ENCODE measurements around the gene RNF19B. TPM values are rescaled to one million over a fixed set of nuclear protein-coding genes. Genes with fewer than 3 reads are reported as not detected.
A peak's percentile ranks its signal among the peaks of the same experiment; 100 is the strongest.

Gene RNF19B
- total and polyA plus RNA-seq, 2 of the 13 experiments (the other 11 are each of a cell fraction or from before 2014, with no cell fraction given): 15.3 to 22.5 TPM

DNA sequence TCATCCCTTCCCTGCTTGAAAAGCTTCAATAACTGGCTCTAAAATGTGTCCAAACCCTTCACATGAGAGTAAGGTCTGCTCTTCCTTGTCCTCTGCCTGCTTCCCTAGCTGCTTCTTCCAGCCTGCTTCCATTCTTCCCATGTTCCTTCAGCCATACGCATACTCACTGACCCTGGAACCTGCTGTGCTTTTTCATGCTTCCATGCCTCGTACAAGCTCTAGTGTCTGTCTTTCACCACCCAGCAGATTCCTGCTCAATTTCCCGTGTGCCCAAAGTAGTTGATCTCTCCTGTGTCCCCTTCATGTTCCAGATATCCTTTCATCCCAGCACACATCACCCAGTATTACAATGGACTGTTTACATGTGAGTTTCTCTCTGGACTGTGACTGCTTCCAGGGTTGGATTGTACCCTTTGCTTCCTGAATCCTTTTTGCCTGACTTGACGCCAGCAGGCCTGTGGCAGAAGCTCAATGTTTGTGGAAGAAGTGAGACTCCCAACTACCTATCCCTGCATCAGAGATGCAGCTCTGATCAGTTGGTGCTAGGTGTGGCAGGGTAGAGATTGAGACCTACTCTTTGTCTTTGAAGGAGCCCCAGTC lies 35.9 kb upstream of the RNF19B start:
- ATAC-seq (no peak), FAIRE-seq (no peak), DNase-seq (ENCODE audit: low spot score) (no peak)
- Histone ChIP-seq H2AFZ (ENCODE audit: low read length) (no peak overlapping the region), H3K9me3 (ENCODE audit: low read length) (no peaks in the 10 kb centered on the region), H3K4me1 (ENCODE audit: insufficient read depth, low read length) (peaks cover 15% of the 10 kb centered on the region), H3K27me3 (ENCODE audit: control insufficient read depth in 1 of 2, insufficient read depth in 2 of 2, low read length in 2 of 2) (no peaks in the 10 kb centered on the region), H4K20me1 (ENCODE audit: insufficient read depth, low read length) (no peaks in the 10 kb centered on the region), H3K27ac (ENCODE audit: extremely low read length, insufficient read depth, low read length) (no peak overlapping the region), H3K79me2 (ENCODE audit: insufficient read depth, low read length) (no peaks in the 10 kb centered on the region), H3K36me3 (replicated peaks in 1 of 2; ENCODE audit: control insufficient read depth in 1 of 2, insufficient read depth in 2 of 2, low read length in 2 of 2) (no peaks in the 10 kb centered on the region), H3K4me2 (ENCODE audit: low read depth, low read length) (no peak overlapping the region), H3K9ac (ENCODE audit: insufficient read depth, low read depth, low read length) (no peak overlapping the region), H3K4me3 (replicated peaks in 1 of 3; ENCODE audit: insufficient read depth in 1 of 3, low read depth in 2 of 3, low read length in 3 of 3) (no peak overlapping the region)
- in situ Hi-C loops (cut with HindIII; ENCODE audit: extremely low pct_ligation_motif_present, low pct_unique_long_range_greater_than_20kb): no loop called here
- intact Hi-C loops (cut with micrococcal nuclease; ENCODE audit: unreplicated experiment): loop anchor here (10.0 kb wide), 1 partner anchor 54 kb away; no protein-coding TSS in a partner anchor
- TF ChIP-seq POLR2AphosphoS5 (IDR thresholded peaks at IDR 0.05; ENCODE audit: low read depth, low read length): peak; percentile 28; the same call in 1 of the 2 replicates
- no peak for TF ChIP-seq NR3C1 (CRISPR knock-in tag; IDR thresholded peaks at IDR 0.05)
- no peak for TF ChIP-seq SOX6 (IDR thresholded peaks at IDR 0.05)
- no peak for TF ChIP-seq SOX6 (CRISPR knock-in tag; IDR thresholded peaks at IDR 0.05)
- TF ChIP-seq RBM22 (optimal IDR thresholded peaks at IDR 0.05; ENCODE audit: low read length): peak; percentile 43
- TF ChIP-seq POLR2G (IDR thresholded peaks at IDR 0.05; ENCODE audit: low read depth, low read length): 0 out of 2 replicates have a peak, but pooled peaks have one; percentile 22
- TF ChIP-seq, protein P1, sequence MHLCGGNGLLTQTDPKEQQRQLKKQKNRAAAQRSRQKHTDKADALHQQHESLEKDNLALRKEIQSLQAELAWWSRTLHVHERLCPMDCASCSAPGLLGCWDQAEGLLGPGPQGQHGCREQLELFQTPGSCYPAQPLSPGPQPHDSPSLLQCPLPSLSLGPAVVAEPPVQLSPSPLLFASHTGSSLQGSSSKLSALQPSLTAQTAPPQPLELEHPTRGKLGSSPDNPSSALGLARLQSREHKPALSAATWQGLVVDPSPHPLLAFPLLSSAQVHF (CRISPR knock-in tag; IDR thresholded peaks at IDR 0.05): no peak
- ChIA-PET POLR2A (interaction anchor here (1.5 kb wide), 1 partner anchor 36 kb away, joined by 3 read pairs; the partner anchor contains the start of gene RNF19B), CTCF (ENCODE audit: low intra/inter-chr PET ratio, low total read pairs) (interaction anchor here (1.5 kb wide), 1 partner anchor 55 kb away, joined by 4 read pairs; no protein-coding TSS in a partner anchor)
- WGBS (ENCODE audit: low lambda C conversion rate): 92% methylated on average over 4 of the region's 4 CpGs
- no TSS peak for BruUV-seq (replicated peaks)

DNA sequence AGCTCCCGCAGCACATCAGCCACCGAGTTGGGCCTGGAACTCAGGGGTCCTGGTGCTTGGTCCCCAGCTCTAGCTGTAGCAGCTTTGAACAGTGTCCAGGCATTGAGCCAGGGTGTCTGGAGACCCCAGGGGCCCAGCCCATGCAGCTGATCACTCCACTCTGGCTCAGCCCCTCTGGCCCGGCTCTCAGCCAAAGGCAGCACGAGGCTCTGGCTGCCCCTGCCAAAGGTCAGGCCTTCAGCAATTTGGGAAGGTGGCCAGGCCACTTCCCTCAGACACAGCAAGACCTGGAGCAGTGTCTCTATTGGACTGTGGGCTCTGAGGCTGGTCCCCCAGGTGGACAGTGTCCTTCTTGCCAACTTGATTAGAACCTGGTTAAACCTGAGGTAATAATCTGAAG lies 34.4 kb upstream of the RNF19B start:
- H3K27ac ChIP-seq (ENCODE audit: extremely low read length, insufficient read depth, low read length): no peak overlapping the region

More for the DNA sequence above, 34.4 kb upstream of the RNF19B start:
- Histone ChIP-seq H3K4me1 (ENCODE audit: insufficient read depth, low read length) (peaks cover 10% of the 10 kb centered on the region), H3K27me3 (ENCODE audit: control insufficient read depth in 1 of 2, insufficient read depth in 2 of 2, low read length in 2 of 2) (no peaks in the 10 kb centered on the region), H3K9ac (ENCODE audit: insufficient read depth, low read depth, low read length) (no peak overlapping the region), H3K9me3 (ENCODE audit: low read length) (no peaks in the 10 kb centered on the region), H3K79me2 (ENCODE audit: insufficient read depth, low read length) (no peaks in the 10 kb centered on the region), H4K20me1 (ENCODE audit: insufficient read depth, low read length) (no peaks in the 10 kb centered on the region), H3K4me2 (ENCODE audit: low read depth, low read length) (no peak overlapping the region), H3K36me3 (replicated peaks in 1 of 2; ENCODE audit: control insufficient read depth in 1 of 2, insufficient read depth in 2 of 2, low read length in 2 of 2) (no peaks in the 10 kb centered on the region), H3K4me3 (replicated peaks in 1 of 3; ENCODE audit: insufficient read depth in 1 of 3, low read depth in 2 of 3, low read length in 3 of 3) (no peak overlapping the region), H2AFZ (ENCODE audit: low read length) (no peak overlapping the region)
- in situ Hi-C loops (cut with HindIII; ENCODE audit: extremely low pct_ligation_motif_present, low pct_unique_long_range_greater_than_20kb): no loop called here
- POLR2A ChIA-PET: no interaction called here
- FAIRE-seq (no peak), DNase-seq (ENCODE audit: low spot score) (no peak), ATAC-seq (no peak)
- 80% methylated on average over 1 of the region's 4 CpGs for WGBS (ENCODE audit: low lambda C conversion rate)
- intact Hi-C loops (cut with micrococcal nuclease; ENCODE audit: unreplicated experiment): no loop called here
- TF ChIP-seq PAWR (CRISPR knock-in tag; IDR thresholded peaks at IDR 0.05; ENCODE audit: borderline replicate concordance) (no peak), CENPX (CRISPR knock-in tag; IDR thresholded peaks at IDR 0.05) (no peak), NCOA1 (CRISPR knock-in tag; IDR thresholded peaks at IDR 0.05) (no peak), YY1 (IDR thresholded peaks at IDR 0.05; ENCODE audit: insufficient read depth, insufficient replicate concordance, low read depth, low read length) (no peak), ATF1 (CRISPR knock-in tag; IDR thresholded peaks at IDR 0.05) (no peak), RBM39 (IDR thresholded peaks at IDR 0.05; ENCODE audit: low read depth, low read length, poor library complexity, severe bottlenecking) (no peak), ZNF652 (CRISPR knock-in tag; IDR thresholded peaks at IDR 0.05; ENCODE audit: borderline replicate concordance, low read depth) (no peak)
- TF ChIP-seq, protein P2, sequence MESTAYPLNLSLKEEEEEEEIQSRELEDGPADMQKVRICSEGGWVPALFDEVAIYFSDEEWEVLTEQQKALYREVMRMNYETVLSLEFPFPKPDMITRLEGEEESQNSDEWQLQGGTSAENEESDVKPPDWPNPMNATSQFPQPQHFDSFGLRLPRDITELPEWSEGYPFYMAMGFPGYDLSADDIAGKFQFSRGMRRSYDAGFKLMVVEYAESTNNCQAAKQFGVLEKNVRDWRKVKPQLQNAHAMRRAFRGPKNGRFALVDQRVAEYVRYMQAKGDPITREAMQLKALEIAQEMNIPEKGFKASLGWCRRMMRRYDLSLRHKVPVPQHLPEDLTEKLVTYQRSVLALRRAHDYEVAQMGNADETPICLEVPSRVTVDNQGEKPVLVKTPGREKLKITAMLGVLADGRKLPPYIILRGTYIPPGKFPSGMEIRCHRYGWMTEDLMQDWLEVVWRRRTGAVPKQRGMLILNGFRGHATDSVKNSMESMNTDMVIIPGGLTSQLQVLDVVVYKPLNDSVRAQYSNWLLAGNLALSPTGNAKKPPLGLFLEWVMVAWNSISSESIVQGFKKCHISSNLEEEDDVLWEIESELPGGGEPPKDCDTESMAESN (CRISPR knock-in tag; conservative IDR thresholded peaks at IDR 0.05): no peak
- CTCF ChIA-PET (ENCODE audit: low intra/inter-chr PET ratio, low total read pairs): no interaction called here
- BruUV-seq (replicated peaks): no TSS peak
